Astrocyte of the spinal cord (primary cell): ENCODE data around the gene PLCB4.
A peak's percentile ranks its signal among the peaks of the same experiment; 100 is the strongest.

Experiments used
- DNase-seq: peaks from one replicate; pipeline ENCODE4 v3.0.0; 2011; ENCODE audit warnings: low read depth, low spot score
- H3K4me3 ChIP-seq: 2 replicates; pipeline ENCODE4 v1.5.1; 2011; ENCODE audit warnings: low read depth, mild to moderate bottlenecking, low read length, moderate library complexity
- CTCF ChIP-seq: IDR thresholded peaks from 2 replicates; pipeline ENCODE4 v1.5.1; 2012; ENCODE audit warnings: low read depth, mild to moderate bottlenecking, low read length, inconsistent platforms
- in situ Hi-C: cut with HindIII; loops from 2 replicates; pipeline ENCODE4 v1.10.0; 2017; ENCODE audit warnings: low sequenced_read_pairs

PLCB4 gene

GRCh38 chr20:9321007-9321406, 252.1 kb downstream of the PLCB4 start:
- DNase-seq: no peak
- in situ Hi-C loops: no loop called here
- TF ChIP-seq CTCF: no peak
- no peak overlapping the region for H3K4me3 ChIP-seq

GRCh38 chr20:9322661-9323060, 253.8 kb downstream of the PLCB4 start:
- in situ Hi-C loops: no loop called here
- no peak for TF ChIP-seq CTCF
- no peak for DNase-seq
- H3K4me3 ChIP-seq: no peak overlapping the region

- in situ Hi-C loops: no loop called here
- no peak for DNase-seq
- no peak overlapping the region for H3K4me3 ChIP-seq
- TF ChIP-seq CTCF: peak; percentile 50
Measured at GRCh38 chr20:9323622-9324021, 254.7 kb downstream of the PLCB4 start.

GRCh38 chr20:9329355-9330101, 260.6 kb downstream of the PLCB4 start:
- in situ Hi-C loops: no loop called here
- TF ChIP-seq CTCF: no peak
- no peak overlapping the region for H3K4me3 ChIP-seq
- no peak for DNase-seq

- no peak for TF ChIP-seq CTCF
- in situ Hi-C loops: no loop called here
- no peak overlapping the region for H3K4me3 ChIP-seq
- DNase-seq: no peak
Measured at GRCh38 chr20:9330151-9330550, 261.3 kb downstream of the PLCB4 start.

- TF ChIP-seq CTCF: no peak
- H3K4me3 ChIP-seq: no peak overlapping the region
- in situ Hi-C loops: no loop called here
- DNase-seq: no peak
Measured at GRCh38 chr20:9331707-9332435, 263.0 kb downstream of the PLCB4 start.
